ENCODE data around the gene JAZF1. TPM values are rescaled to one million over a fixed set of nuclear protein-coding genes. Genes with fewer than 3 reads are reported as not detected.

Gene JAZF1
- total and polyA plus RNA-seq, 9 of the 15 experiments (the other 6 are each of a cell fraction or from before 2014, with no cell fraction given) = 0.04 to 0.64 (median 0.11) TPM; not detected in 3

GRCh38 chr7:28182071-28182471, 1.5 kb upstream of the JAZF1 start:
- H3K4me2 ChIP-seq (ENCODE audit: insufficient read depth, low read length) = no peak overlapping the region
- no peak overlapping the region for H2AFZ ChIP-seq (ENCODE audit: low read depth, low read length)
- TF ChIP-seq YY1 (IDR thresholded peaks at IDR 0.05; ENCODE audit: borderline replicate concordance in 1 of 3, control insufficient read depth in 1 of 3, extremely low read depth in 1 of 3, insufficient read depth in 3 of 3, insufficient read length in 1 of 3, insufficient replicate concordance in 2 of 3, low read depth in 1 of 3, low read length in 2 of 3) = no peak
- no peak for TF ChIP-seq CBFB (CRISPR knock-in tag; IDR thresholded peaks at IDR 0.05)
- no peak for TF ChIP-seq HSF4 (CRISPR knock-in tag; IDR thresholded peaks at IDR 0.05; ENCODE audit: borderline replicate concordance)
- TF ChIP-seq NCOA6 (IDR thresholded peaks at IDR 0.05) = no peak
- no peak for TF ChIP-seq ZNF668 (CRISPR knock-in tag; IDR thresholded peaks at IDR 0.05)
- no peak for TF ChIP-seq ZNF324 (CRISPR knock-in tag; IDR thresholded peaks at IDR 0.05)
- no peak for TF ChIP-seq ZNF23 (CRISPR knock-in tag; IDR thresholded peaks at IDR 0.05)
- TF ChIP-seq RBM34 (IDR thresholded peaks at IDR 0.05; ENCODE audit: borderline replicate concordance, insufficient read depth, low read length) = no peak
- TF ChIP-seq BACH1 (tag; IDR thresholded peaks at IDR 0.05) = no peak
- TF ChIP-seq RNF2 (IDR thresholded peaks at IDR 0.05) = no peak
- TF ChIP-seq ZNF197 (CRISPR knock-in tag; IDR thresholded peaks at IDR 0.05; ENCODE audit: low read depth) = no peak
- TF ChIP-seq CAMTA2 (CRISPR knock-in tag; conservative IDR thresholded peaks at IDR 0.05) = no peak
- TF ChIP-seq TARDBP (IDR thresholded peaks at IDR 0.05) = no peak
- no peak for TF ChIP-seq ZNF431 (CRISPR knock-in tag; IDR thresholded peaks at IDR 0.05)
- no peak for TF ChIP-seq E2F5 (CRISPR knock-in tag; IDR thresholded peaks at IDR 0.05)
- no peak for TF ChIP-seq PHB2 (IDR thresholded peaks at IDR 0.05; ENCODE audit: low read depth)
- no peak for TF ChIP-seq PCBP1 (IDR thresholded peaks at IDR 0.05; ENCODE audit: low read depth, low read length, poor library complexity, severe bottlenecking)
- TF ChIP-seq NR4A1 (CRISPR knock-in tag; IDR thresholded peaks at IDR 0.05) = no peak
- TF ChIP-seq NR4A1 (tag; IDR thresholded peaks at IDR 0.05) = no peak
- no peak for DNase-seq (ENCODE audit: extremely low read depth in 1 of 4, low spot score in 3 of 4)
- CTCF ChIA-PET (ENCODE audit: low intra/inter-chr PET ratio) = no interaction called here
- ATAC-seq = no peak
- no TSS peak for BruUV-seq (replicated peaks)
- no peak overlapping the region for H3K27ac ChIP-seq (ENCODE audit: extremely low read depth, low read depth, low read length)
- H4K20me1 ChIP-seq (replicated peaks; ENCODE audit: control insufficient read depth, insufficient read depth, low read length) = no peaks in the 10 kb centered on the region; the same call in 1 of the 2 replicates
- POLR2A ChIA-PET = interaction anchor here (0.6 to 1.5 kb wide), 3 partner anchors 17 to 1288 kb away, joined by 3 read pairs; no protein-coding TSS in a partner anchor
- no peak overlapping the region for H3K4me3 ChIP-seq
- intact Hi-C loops (cut with micrococcal nuclease) = no loop called here
- H3K9me3 ChIP-seq (replicated peaks; ENCODE audit: control insufficient read depth, insufficient read depth, low read depth, low read length) = no peaks in the 10 kb centered on the region
- H3K9ac ChIP-seq (ENCODE audit: insufficient read depth in 1 of 2, low read depth in 2 of 2, low read length in 2 of 2) = no peak overlapping the region
- peaks cover 12 to 13% of the 10 kb centered on the region in 2 experiments; a peak in 3 of 5 replicates for H3K27me3 ChIP-seq (ENCODE audit: control insufficient read depth in 2 of 2, insufficient read depth in 2 of 2, low read length in 2 of 2)
- in situ Hi-C loops (cut with MboI) = no loop called here
- H3K36me3 ChIP-seq (ENCODE audit: control insufficient read depth, insufficient read depth, low read length) = no peaks in the 10 kb centered on the region
- 0% methylated on average over 2 of the region's 2 CpGs for WGBS (ENCODE audit: insufficient coverage, low coverage, missing lambda C conversion rate)
- no peaks in the 10 kb centered on the region for H3K9me1 ChIP-seq (ENCODE audit: control insufficient read depth, insufficient read depth, low read length)
- H3K79me2 ChIP-seq (ENCODE audit: control insufficient read depth, insufficient read depth, low read length) = no peaks in the 10 kb centered on the region
- peaks cover 0 to 11% of the 10 kb centered on the region in 2 experiments; a peak in 2 of 5 replicates for H3K4me1 ChIP-seq (replicated peaks in 1 of 2; ENCODE audit: control insufficient read depth in 2 of 2, insufficient read depth in 2 of 2, low read length in 2 of 2)
- no peak for FAIRE-seq

Measured in K562 (cell line).